Lower lobe of right lung (tissue), 2 donors: ENCODE results near the gene EGR2. TPM values are rescaled to one million over a fixed set of nuclear protein-coding genes. Genes with fewer than 3 reads are reported as not detected.
A peak's percentile ranks its signal among the peaks of the same experiment; 100 is the strongest.

Source experiments
- ATAC-seq, 2 donors: fragments of 200-7000 bp; cut with Tn5 transposase; one replicate each; pipeline ENCODE4 v1.9.1; 2020 to 2022; ENCODE audit warnings: mild to moderate bottlenecking in 2 of 2, moderate library complexity in 2 of 2
- DNase-seq: peaks from one replicate; pipeline ENCODE4 v3.0.0-alpha.2; 2020
- H3K27ac ChIP-seq: fragments of 200-600 bp; one replicate; pipeline ENCODE4 v1.8.0; 2022
- H3K27me3 ChIP-seq: fragments of 200-600 bp; one replicate; pipeline ENCODE4 v1.8.0; 2022; ENCODE audit warnings: low read depth
- H3K36me3 ChIP-seq: fragments of 200-600 bp; one replicate; pipeline ENCODE4 v1.8.0; 2022; ENCODE audit warnings: mild to moderate bottlenecking
- H3K4me1 ChIP-seq: fragments of 200-600 bp; one replicate; pipeline ENCODE4 v1.8.0; 2022
- H3K4me3 ChIP-seq: fragments of 200-600 bp; one replicate; pipeline ENCODE4 v1.8.0; 2022; ENCODE audit warnings: mild to moderate bottlenecking
- H3K9me3 ChIP-seq: fragments of 200-600 bp; one replicate; pipeline ENCODE4 v1.8.0; 2022
- CTCF ChIP-seq: fragments of 200-600 bp; IDR thresholded peaks from one replicate; pipeline ENCODE4 v1.8.0; 2022; ENCODE audit warnings: antibody characterized with exemption, mild to moderate bottlenecking
- intact Hi-C: fragments of 100-400 bp; cut with DNase I; formaldehyde crosslinking; loops from one replicate; pipeline ENCODE4 v1.11.0; 2022
- total RNA-seq: library from RNA; stranded (reverse); fragmentation: NEBNext Ultra II Directional; extraction: Animal tissue kit (Norgen Biotek cat#: 25700); gene quantifications from one replicate; pipeline ENCODE4 v1.2.1, GENCODE V29; 2021
- donor health status: DM: no; HTN: yes; CAD: no; lungs with severe emphysema.

The EGR2 gene
- total RNA-seq, 1 donor from 2014 or later = 45.6 TPM

DNA sequence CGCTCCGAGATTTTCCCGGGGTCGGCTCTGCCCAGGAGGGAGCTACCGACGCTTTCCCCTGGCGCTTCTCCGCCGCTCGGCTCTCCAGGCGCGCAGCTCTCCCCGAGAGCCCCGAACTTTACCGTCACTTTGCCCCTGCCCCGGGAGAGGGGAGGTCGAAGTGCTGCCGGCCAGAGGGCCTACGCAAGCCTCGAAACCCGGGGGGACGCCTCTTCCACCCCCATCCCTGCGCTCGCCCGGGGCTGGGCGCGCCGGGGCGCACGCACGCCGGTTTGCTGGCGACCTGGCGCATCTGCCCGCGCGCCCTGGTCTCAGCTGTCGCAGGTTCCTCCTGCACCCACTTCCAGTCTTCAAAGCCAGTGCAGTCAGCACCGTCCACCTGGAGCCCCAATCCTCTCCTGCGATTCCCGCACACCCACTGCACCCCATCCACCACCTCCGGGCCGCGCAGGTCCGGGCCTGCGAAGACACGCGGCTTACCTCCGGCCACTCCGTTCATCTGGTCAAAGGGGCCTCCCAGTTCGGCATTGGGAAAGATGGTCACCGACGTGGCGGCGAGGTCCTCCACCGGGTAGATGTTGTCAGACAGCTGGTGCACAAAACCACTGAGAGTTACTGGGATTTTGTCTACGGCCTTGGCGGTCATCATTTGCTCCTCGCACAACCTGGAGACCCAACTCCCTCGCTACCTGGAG is 638 bp downstream of the EGR2 start:
- intact Hi-C loops = no loop called here
- H3K27me3 ChIP-seq = peaks cover 54% of the 10 kb centered on the region
- peak; percentile 54 for DNase-seq
- no peak for TF ChIP-seq CTCF
- H3K36me3 ChIP-seq = no peaks in the 10 kb centered on the region
- no peaks in the 10 kb centered on the region for H3K9me3 ChIP-seq
- peak overlapping the region; percentile 71 for H3K4me3 ChIP-seq
- no peak for ATAC-seq
- H3K4me1 ChIP-seq = peaks cover 42% of the 10 kb centered on the region
- peak overlapping the region; percentile 15 for H3K27ac ChIP-seq

- H3K9me3 ChIP-seq = no peaks in the 10 kb centered on the region
- intact Hi-C loops = no loop called here
These were observed 1.3 kb downstream of the EGR2 start for GRCh38 chr10:62814756-62815380.

DNA sequence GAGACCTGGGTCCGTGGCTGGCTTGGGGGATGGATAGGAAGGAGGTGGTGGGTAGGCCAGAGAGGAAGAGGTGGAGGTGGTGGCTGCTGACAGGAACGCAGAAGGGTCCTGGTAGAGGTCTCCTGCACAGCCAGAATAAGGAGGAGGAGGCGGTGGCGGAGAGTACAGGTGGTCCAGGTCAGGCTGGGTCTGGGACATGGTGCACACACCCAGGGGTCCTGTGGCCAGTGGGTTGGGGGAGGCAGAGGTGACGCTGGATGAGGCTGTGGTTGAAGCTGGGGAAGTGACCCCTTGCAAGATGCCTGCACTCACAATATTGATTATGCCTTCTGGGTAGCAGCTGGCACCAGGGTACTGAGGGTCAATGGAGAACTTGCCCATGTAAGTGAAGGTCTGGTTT is 2.2 kb downstream of the EGR2 start:
- Histone ChIP-seq H3K4me1 (peaks cover 36% of the 10 kb centered on the region), H3K27ac (no peak overlapping the region), H3K27me3 (peaks cover 38% of the 10 kb centered on the region), H3K36me3 (peaks cover 7% of the 10 kb centered on the region), H3K9me3 (no peaks in the 10 kb centered on the region), H3K4me3 (peak overlapping the region; percentile 71)
- intact Hi-C loops = no loop called here
- no peak for TF ChIP-seq CTCF
- DNase-seq (no peak), ATAC-seq (no peak)

More at GRCh38 chr10:62814756-62815380, 1.3 kb downstream of the EGR2 start:
- no peak for TF ChIP-seq CTCF
- peak overlapping the region; percentile 71 for H3K4me3 ChIP-seq
- ATAC-seq (no peak), DNase-seq (peak; percentile 49)
- peaks cover 42% of the 10 kb centered on the region for H3K4me1 ChIP-seq
- H3K27ac ChIP-seq = peak overlapping the region; percentile 15
- no peaks in the 10 kb centered on the region for H3K36me3 ChIP-seq
- H3K27me3 ChIP-seq = peaks cover 47% of the 10 kb centered on the region

- DNase-seq = no peak
- Histone ChIP-seq H3K27me3 (peaks cover 33% of the 10 kb centered on the region), H3K27ac (no peak overlapping the region), H3K9me3 (no peaks in the 10 kb centered on the region), H3K4me3 (no peak overlapping the region), H3K4me1 (peaks cover 31% of the 10 kb centered on the region), H3K36me3 (peaks cover 12% of the 10 kb centered on the region)
- intact Hi-C loops = no loop called here
- no peak for TF ChIP-seq CTCF
- ATAC-seq = no peak
These were observed 2.7 kb downstream of the EGR2 start for GRCh38 chr10:62813453-62813852.

GRCh38 chr10:62812672-62813439 is 3.3 kb downstream of the EGR2 start:
- H3K4me3 ChIP-seq = no peak overlapping the region
- TF ChIP-seq CTCF = no peak
- H3K36me3 ChIP-seq = peaks cover 12% of the 10 kb centered on the region
- H3K9me3 ChIP-seq = no peaks in the 10 kb centered on the region
- ATAC-seq (no peak), DNase-seq (no peak)
- H3K27ac ChIP-seq = no peak overlapping the region
- peaks cover 29% of the 10 kb centered on the region for H3K27me3 ChIP-seq
- intact Hi-C loops = no loop called here
- peaks cover 31% of the 10 kb centered on the region for H3K4me1 ChIP-seq
